OCI-LY1 (cell line): Measurements from ENCODE around the gene ING2.

ENCODE experiments used
- CTCF ChIP-seq: fragments of 200-600 bp; sonication (generic), shearing (Covaris generic); IDR thresholded peaks from 2 replicates; pipeline ENCODE4 v1.5.1; 2017; ENCODE audit warnings: mild to moderate bottlenecking, antibody characterized with exemption, low read length, moderate library complexity, mixed read lengths
- EZH2 ChIP-seq: fragments of 200-600 bp; sonication (generic), shearing (Covaris generic); IDR thresholded peaks from 2 replicates; pipeline ENCODE4 v1.8.0; 2017; ENCODE audit warnings: borderline replicate concordance, mixed run types, mild to moderate bottlenecking, antibody characterized with exemption, low read length, moderate library complexity, mixed read lengths

- no peak for TF ChIP-seq CTCF
- TF ChIP-seq EZH2 = no peak
Observed at GRCh38 chr4:183505611-183506388, 942 bp downstream of the ING2 start.
